ENCODE measurements around the gene TNNI3.
"Not testable (repeated sequence)": the region's sequence is repeated elsewhere in the genome, so short reads cannot be mapped to it uniquely, and the experiment has no call there.

The TNNI3 gene

GRCh38 chr19:55157064-55157908 lies at the start of gene TNNI3:
Gene TNNI3 (minus strand): TSS chr19:55157732. CDS start chr19:55157589, 143 bp downstream.
- DNase-seq (ENCODE audit: low read depth): no peak

DNA sequence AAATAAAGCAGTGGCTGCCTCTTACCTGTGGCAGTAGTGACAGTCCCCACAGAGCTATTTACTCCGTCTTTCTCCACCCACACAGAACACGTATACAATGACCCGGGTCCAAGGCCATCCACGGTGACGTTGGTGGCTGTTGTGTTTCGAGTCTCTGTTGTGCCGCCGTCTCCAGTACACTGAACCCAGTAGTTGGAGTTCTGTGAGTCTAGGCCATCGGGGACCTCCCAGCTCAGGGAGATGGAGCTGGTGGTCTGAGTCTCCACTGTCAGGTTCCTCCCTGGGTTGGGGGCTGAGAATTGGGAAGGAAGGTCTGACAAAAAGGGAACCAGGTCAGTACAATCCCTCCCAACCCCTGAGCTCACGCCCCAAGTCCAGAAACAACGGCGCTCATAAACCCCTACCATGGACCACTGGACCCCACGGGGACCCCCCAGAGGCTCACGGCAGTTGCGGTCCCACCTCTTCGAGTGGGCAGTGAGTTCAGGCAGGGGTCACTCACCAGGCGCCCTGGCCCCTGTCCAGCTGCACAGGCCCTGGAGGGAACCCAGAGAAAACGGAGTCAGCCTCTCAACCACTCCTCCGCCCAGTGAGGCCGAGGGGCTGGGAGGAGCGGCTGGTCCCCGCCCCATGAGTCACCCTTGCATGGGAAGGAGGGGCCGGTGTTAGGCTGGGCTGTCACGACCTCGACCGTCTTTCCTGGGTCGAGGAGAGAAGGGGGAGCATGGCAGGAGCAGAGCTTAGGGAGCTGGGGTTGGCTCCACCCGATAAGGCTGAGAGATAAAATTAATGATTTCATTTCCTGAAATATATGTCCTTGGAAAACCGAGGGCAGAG lies 49.4 kb upstream of the TNNI3 start:
- DNase-seq (ENCODE audit: low read depth): peak; percentile 80

GRCh38 chr19:55202199-55202598 lies 44.7 kb upstream of the TNNI3 start:
- not testable (repeated sequence) for DNase-seq (ENCODE audit: low read depth)

- DNase-seq (ENCODE audit: low read depth): no peak
These were observed 42.2 kb upstream of the TNNI3 start for GRCh38 chr19:55199620-55200204.

GRCh38 chr19:55198651-55199050 lies 41.1 kb upstream of the TNNI3 start:
- no peak for DNase-seq (ENCODE audit: low read depth)

GRCh38 chr19:55197528-55197927 lies 40.0 kb upstream of the TNNI3 start:
- DNase-seq (ENCODE audit: low read depth): no peak

- DNase-seq (ENCODE audit: low read depth): no peak
These were observed 39.3 kb upstream of the TNNI3 start for GRCh38 chr19:55196803-55197202.

GRCh38 chr19:55193481-55193880 lies 35.9 kb upstream of the TNNI3 start:
- DNase-seq (ENCODE audit: low read depth): no peak

DNA sequence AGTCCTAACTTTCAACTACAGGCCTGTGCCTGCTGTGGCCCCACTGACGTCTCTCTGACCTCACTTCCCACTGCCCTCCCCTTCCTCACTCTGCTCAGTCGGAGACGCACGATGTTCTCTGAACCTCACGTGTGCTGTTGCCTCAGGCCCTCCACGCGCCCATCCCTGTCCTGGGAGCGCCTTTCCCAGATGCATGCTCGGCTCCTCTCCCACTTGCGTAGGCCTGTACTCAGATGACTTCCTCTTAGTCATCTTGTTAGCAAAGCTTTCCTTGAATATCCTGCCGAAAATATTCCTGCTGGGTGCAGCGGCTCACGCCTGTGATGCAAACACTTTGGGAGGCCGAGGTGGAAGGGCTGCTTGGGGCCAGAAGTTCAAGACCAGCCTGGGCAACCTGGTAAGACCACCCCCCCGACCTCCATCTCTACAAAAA lies 31.9 kb upstream of the TNNI3 start:
- no peak for DNase-seq (ENCODE audit: low read depth)

- DNase-seq (ENCODE audit: low read depth): no peak
These were observed 31.1 kb upstream of the TNNI3 start for GRCh38 chr19:55188625-55189024.

DNA sequence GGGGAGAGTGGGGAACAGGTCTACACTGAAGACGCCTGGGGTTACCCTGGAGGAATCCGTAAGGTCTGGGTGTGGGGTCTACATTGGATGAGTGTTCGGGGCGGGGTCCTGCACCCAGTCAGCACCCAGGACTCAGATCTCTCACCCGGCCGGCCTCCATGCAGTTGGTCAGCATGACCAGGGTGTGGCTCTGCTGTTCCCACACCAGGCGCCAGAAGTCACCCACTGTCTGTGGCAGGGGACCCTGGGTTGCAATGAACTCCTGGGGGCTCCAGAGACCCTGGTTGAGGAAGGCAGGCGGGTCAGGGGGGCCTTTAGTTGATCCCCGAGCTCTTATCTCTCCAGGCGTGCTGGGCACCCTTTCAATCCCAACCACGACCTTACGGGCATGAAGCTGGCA lies 28.5 kb upstream of the TNNI3 start:
- DNase-seq (ENCODE audit: low read depth): no peak

GRCh38 chr19:55181740-55182139 lies 24.2 kb upstream of the TNNI3 start:
- no peak for DNase-seq (ENCODE audit: low read depth)

GRCh38 chr19:55179606-55180484 lies 22.3 kb upstream of the TNNI3 start, which contains the start of gene SYT5:
Gene SYT5 (minus strand): TSS chr19:55180289. CDS start chr19:55179041, 1,248 bp downstream.
- DNase-seq (ENCODE audit: low read depth): no peak

- DNase-seq (ENCODE audit: low read depth): no peak
These were observed 21.5 kb upstream of the TNNI3 start for GRCh38 chr19:55178781-55179599.

GRCh38 chr19:55176076-55176475 lies 18.5 kb upstream of the TNNI3 start:
- no peak for DNase-seq (ENCODE audit: low read depth)

DNA sequence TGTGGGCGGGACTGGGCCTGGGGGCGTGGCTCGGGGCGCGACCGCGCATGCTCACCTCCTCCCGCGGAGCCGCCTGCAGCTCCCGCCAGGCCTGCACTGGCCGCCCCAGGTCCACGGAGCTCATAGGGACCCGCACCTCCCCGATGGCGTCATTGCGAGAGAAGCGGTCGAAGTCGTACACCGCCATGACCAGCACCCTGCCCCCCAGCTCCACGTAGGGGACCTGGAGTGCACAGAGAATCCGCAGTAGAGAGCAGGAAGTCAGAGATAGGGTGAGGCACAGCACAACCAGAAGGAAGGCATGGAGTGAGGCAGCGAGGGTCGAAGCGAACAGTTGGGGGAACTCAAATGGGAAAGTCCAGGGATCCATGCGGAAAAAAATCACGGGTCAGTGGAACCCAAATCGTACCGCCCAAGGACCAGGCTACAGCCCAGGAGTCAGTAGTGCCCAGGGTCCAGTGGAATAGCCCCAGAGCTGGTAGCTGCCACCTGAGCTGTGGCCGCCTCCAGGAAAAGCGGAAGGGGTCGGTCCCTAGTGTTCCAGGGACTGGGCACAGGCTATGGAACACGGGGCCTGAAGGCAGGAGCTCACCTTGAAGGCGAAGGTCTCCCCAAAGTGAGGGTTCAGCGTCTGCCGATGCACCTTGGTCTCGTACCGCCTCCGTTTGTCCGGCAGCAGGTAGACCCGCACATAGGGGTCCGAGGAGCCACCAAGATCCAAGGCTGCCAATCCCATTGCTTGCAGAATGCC lies 17.8 kb upstream of the TNNI3 start:
- no peak for DNase-seq (ENCODE audit: low read depth)

- no peak for DNase-seq (ENCODE audit: low read depth)
These were observed 17.0 kb upstream of the TNNI3 start for GRCh38 chr19:55174425-55175116.

DNA sequence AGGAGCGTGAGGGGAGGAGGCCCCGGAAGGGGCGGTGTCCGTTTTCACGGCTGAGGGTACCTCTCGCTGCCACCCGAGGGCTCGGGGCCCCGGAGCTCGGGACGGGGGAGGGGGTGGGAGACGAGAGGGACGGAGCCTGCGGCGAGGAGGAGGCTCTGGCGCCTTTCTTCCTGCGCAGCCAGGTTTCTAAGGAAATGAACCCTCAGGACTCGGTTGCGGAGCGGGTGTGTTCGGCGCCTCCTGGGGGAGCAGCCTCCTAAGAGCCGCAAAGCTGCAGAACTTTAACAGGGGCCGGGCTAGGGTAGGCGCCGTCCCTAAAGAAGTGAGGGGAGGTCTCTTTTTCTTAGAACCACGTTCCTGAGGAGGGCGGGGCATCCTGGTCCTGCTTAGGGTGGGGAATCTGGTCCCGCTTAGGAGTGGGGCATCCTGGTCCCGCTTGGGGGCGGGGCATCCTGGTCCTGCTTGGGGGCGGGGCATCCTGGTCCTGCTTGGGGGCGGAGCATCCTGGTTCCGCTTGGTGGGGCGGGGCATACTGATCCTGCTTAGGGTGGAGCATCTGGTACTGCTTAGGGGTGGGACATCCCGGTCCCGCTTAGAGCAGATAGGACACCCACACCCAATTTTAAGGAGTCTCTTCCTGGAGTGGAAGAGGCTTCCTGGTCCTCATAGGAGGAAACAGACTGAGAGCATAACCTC lies 16.3 kb upstream of the TNNI3 start:
- peak; percentile 85 for DNase-seq (ENCODE audit: low read depth)

Measured in HS-27A (cell line).